ENCODE data around the gene TMEM217.

- TF ChIP-seq, protein P1, sequence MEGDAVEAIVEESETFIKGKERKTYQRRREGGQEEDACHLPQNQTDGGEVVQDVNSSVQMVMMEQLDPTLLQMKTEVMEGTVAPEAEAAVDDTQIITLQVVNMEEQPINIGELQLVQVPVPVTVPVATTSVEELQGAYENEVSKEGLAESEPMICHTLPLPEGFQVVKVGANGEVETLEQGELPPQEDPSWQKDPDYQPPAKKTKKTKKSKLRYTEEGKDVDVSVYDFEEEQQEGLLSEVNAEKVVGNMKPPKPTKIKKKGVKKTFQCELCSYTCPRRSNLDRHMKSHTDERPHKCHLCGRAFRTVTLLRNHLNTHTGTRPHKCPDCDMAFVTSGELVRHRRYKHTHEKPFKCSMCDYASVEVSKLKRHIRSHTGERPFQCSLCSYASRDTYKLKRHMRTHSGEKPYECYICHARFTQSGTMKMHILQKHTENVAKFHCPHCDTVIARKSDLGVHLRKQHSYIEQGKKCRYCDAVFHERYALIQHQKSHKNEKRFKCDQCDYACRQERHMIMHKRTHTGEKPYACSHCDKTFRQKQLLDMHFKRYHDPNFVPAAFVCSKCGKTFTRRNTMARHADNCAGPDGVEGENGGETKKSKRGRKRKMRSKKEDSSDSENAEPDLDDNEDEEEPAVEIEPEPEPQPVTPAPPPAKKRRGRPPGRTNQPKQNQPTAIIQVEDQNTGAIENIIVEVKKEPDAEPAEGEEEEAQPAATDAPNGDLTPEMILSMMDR (IDR thresholded peaks at IDR 0.05): no peak
- TF ChIP-seq EZH2 (IDR thresholded peaks at IDR 0.05; ENCODE audit: borderline replicate concordance, insufficient read depth, low read depth, low read length, poor library complexity, severe bottlenecking): no peak
These were observed 82.3 kb downstream of the TMEM217 start for GRCh38 chr6:37175332-37176267.

Data from B cell (primary cell).